Measurements from ENCODE around the gene DUSP8. TPM values are rescaled to one million over a fixed set of nuclear protein-coding genes. Genes with fewer than 3 reads are reported as not detected.

Gene DUSP8
- total RNA-seq, 4 donors from 2014 or later = 2.5 to 8.5 (median 4.8) TPM

DNA sequence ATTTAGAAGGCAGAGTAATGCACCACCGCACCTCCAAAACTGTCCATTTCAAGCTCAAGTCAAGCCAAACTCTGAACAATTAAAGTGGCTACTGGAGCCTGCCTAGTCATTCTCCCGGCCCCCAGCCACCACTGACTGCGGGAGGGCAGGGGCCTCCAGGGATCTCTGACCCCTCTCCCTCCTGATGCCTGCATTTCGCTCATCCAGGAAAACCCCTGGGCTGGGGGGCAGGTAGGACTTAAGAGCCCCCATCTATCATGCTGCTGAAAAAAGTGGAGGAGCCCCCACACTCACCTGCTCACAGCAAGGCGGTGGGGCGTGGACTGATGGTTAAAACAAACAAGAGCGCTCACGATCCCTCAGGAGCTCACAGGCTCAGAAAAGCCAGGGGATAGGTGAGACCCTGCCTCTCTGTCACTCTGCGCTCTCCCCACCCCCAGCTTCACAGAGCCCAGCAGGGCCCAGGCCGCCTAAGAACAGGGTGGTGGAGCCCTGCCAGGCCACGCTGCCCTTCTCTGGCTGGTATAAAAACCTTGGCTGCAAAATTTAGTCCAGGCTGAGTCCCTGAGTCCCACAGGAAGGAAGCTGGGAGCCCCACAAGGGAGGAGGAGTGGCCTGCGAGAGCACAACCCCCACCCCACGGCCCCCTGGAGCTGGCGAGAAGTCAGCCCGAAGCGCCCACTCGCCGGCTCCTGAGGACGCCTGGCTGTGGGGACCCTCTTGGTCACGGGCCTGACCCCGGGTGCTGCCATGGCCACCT is 64.5 kb downstream of the DUSP8 start:
- Histone ChIP-seq H3K27ac (replicated peaks in 1 of 4) (peak overlapping the region in 1 of 4 donors; percentile 15), H3K9me3 (no peaks in the 10 kb centered on the region), H3K27me3 (no peaks in the 10 kb centered on the region), H3K4me3 (no peak overlapping the region), H3K4me1 (peaks cover 63 to 93% (median 81%) of the 10 kb centered on the region in 4 donors), H3K36me3 (no peaks in the 10 kb centered on the region)
- no peak for DNase-seq (ENCODE audit: extremely low spot score)
- WGBS = 69% methylated on average over 15 of the region's 21 CpGs
- intact Hi-C loops (cut with DNase I) = no loop called here
- TF ChIP-seq POLR2AphosphoS5 (IDR thresholded peaks at IDR 0.05) (no peak), EP300 (IDR thresholded peaks at IDR 0.05) (no peak), POLR2A (IDR thresholded peaks at IDR 0.05; ENCODE audit: low read depth) (no peak)
- TF ChIP-seq, protein P1, sequence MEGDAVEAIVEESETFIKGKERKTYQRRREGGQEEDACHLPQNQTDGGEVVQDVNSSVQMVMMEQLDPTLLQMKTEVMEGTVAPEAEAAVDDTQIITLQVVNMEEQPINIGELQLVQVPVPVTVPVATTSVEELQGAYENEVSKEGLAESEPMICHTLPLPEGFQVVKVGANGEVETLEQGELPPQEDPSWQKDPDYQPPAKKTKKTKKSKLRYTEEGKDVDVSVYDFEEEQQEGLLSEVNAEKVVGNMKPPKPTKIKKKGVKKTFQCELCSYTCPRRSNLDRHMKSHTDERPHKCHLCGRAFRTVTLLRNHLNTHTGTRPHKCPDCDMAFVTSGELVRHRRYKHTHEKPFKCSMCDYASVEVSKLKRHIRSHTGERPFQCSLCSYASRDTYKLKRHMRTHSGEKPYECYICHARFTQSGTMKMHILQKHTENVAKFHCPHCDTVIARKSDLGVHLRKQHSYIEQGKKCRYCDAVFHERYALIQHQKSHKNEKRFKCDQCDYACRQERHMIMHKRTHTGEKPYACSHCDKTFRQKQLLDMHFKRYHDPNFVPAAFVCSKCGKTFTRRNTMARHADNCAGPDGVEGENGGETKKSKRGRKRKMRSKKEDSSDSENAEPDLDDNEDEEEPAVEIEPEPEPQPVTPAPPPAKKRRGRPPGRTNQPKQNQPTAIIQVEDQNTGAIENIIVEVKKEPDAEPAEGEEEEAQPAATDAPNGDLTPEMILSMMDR (IDR thresholded peaks at IDR 0.05) = no peak

DNA sequence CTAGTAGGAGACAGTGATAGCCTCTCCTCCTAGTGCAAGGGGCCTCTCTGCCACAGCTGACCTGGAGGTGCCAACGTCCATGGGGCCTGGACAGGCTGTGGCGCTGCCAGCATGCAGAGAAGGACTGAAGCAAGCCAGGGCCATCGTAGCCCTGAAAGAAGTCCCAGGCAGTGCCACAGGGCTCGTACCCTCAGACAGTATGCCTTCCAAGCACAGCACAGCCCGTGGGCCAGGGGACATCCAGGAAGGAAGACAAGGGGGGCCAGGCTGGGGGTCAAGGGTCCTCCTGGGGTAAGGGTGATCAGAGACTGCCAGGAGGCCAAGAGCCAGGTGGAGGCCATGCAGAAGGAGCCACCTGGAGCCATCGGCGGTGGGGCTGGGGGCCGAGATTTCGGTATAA is 65.1 kb downstream of the DUSP8 start:
- Histone ChIP-seq H3K4me1 (peaks cover 68 to 93% (median 82%) of the 10 kb centered on the region in 4 donors), H3K4me3 (no peak overlapping the region), H3K27me3 (no peaks in the 10 kb centered on the region), H3K9me3 (no peaks in the 10 kb centered on the region), H3K27ac (replicated peaks in 1 of 4) (no peak overlapping the region), H3K36me3 (no peaks in the 10 kb centered on the region)
- intact Hi-C loops (cut with DNase I) = no loop called here
- TF ChIP-seq EP300 (IDR thresholded peaks at IDR 0.05) = no peak
- TF ChIP-seq POLR2A (IDR thresholded peaks at IDR 0.05; ENCODE audit: low read depth) = no peak
- TF ChIP-seq, protein P1 (IDR thresholded peaks at IDR 0.05) = no peak
- no peak for TF ChIP-seq POLR2AphosphoS5 (IDR thresholded peaks at IDR 0.05)
- 94% methylated on average over 9 of the region's 9 CpGs for WGBS
- no peak for DNase-seq (ENCODE audit: extremely low spot score)

GRCh38 chr11:1505480-1505879 is 66.6 kb downstream of the DUSP8 start:
- no peak for TF ChIP-seq POLR2A (IDR thresholded peaks at IDR 0.05; ENCODE audit: low read depth)
- no peak for TF ChIP-seq EP300 (IDR thresholded peaks at IDR 0.05)
- TF ChIP-seq, protein P1 (IDR thresholded peaks at IDR 0.05) = no peak
- no peak for TF ChIP-seq POLR2AphosphoS5 (IDR thresholded peaks at IDR 0.05)
- Histone ChIP-seq H3K4me1 (peaks cover 83 to 94% (median 92%) of the 10 kb centered on the region in 4 donors), H3K36me3 (peaks cover 0 to 3% (median 0%) of the 10 kb centered on the region in 4 donors), H3K9me3 (no peaks in the 10 kb centered on the region), H3K4me3 (no peak overlapping the region), H3K27ac (replicated peaks in 1 of 4) (no peak overlapping the region), H3K27me3 (no peaks in the 10 kb centered on the region)
- DNase-seq (ENCODE audit: extremely low spot score) = no peak
- 80% methylated on average over 11 of the region's 11 CpGs for WGBS
- intact Hi-C loops (cut with DNase I) = no loop called here

- no peak for DNase-seq (ENCODE audit: extremely low spot score)
- Histone ChIP-seq H3K4me1 (peaks cover 87 to 99% (median 96%) of the 10 kb centered on the region in 4 donors), H3K36me3 (peaks cover 0 to 10% (median 2%) of the 10 kb centered on the region in 4 donors), H3K27me3 (no peaks in the 10 kb centered on the region), H3K27ac (replicated peaks in 1 of 4) (peak overlapping the region in 1 of 4 donors; percentile 27), H3K4me3 (no peak overlapping the region), H3K9me3 (no peaks in the 10 kb centered on the region)
- 93% methylated on average over 23 of the region's 28 CpGs for WGBS
- TF ChIP-seq, protein P1 (IDR thresholded peaks at IDR 0.05) = no peak
- TF ChIP-seq POLR2AphosphoS5 (IDR thresholded peaks at IDR 0.05) = no peak
- TF ChIP-seq EP300 (IDR thresholded peaks at IDR 0.05) = no peak
- TF ChIP-seq POLR2A (IDR thresholded peaks at IDR 0.05; ENCODE audit: low read depth) = no peak
- intact Hi-C loops (cut with DNase I) = no loop called here
Measured at GRCh38 chr11:1504581-1505290, 67.3 kb downstream of the DUSP8 start.

Data from esophagus muscularis mucosa (tissue), 4 donors.